Activated naive CD4-positive, alpha-beta T cell treated with anti-CD3 and anti-CD28 coated beads for 36 hours (primary cell): ENCODE measurements around the gene SPSB1. TPM values are rescaled to one million over a fixed set of nuclear protein-coding genes. Genes with fewer than 3 reads are reported as not detected.

Experiments used
- CTCF ChIA-PET: fragments of 350-600 bp; sonication (Branson Sonifier 250); formaldehyde crosslinking; loops from one replicate; lab custom pipeline; 2021; ENCODE audit warnings: antibody characterized with exemption; lab: Charles Lee
- DNase-seq: peaks from one replicate; pipeline ENCODE4 v3.0.0-alpha.2; 2020
- H3K27ac Mint-ChIP-seq: one replicate; pipeline ENCODE4 v1.8.0; 2021; ENCODE audit warnings: mild to moderate bottlenecking, mixed read lengths
- H3K27me3 Mint-ChIP-seq: one replicate; pipeline ENCODE4 v1.8.0; 2021; ENCODE audit warnings: low read depth, mixed read lengths
- H3K36me3 Mint-ChIP-seq: one replicate; pipeline ENCODE4 v1.8.0; 2021; ENCODE audit warnings: low read depth, mixed read lengths
- H3K4me1 Mint-ChIP-seq: one replicate; pipeline ENCODE4 v1.8.0; 2021; ENCODE audit warnings: low read depth, mixed read lengths
- H3K4me3 Mint-ChIP-seq: one replicate; pipeline ENCODE4 v1.8.0; 2021; ENCODE audit warnings: mild to moderate bottlenecking, moderate library complexity, mixed read lengths
- H3K9me3 Mint-ChIP-seq: one replicate; pipeline ENCODE4 v1.8.0; 2021; ENCODE audit warnings: mixed read lengths
- intact Hi-C: fragments of 100-400 bp; cut with micrococcal nuclease; formaldehyde crosslinking; loops from one replicate; pipeline ENCODE4 v1.15.1; 2023
- total RNA-seq, 2 experiments: library from RNA; stranded (reverse); gene quantifications; one replicate each; pipeline ENCODE4 v1.2.3, GENCODE V29; 2021

Gene SPSB1
- total RNA-seq, 2 experiments from 2014 or later = 4.8 to 5.0 TPM

DNA sequence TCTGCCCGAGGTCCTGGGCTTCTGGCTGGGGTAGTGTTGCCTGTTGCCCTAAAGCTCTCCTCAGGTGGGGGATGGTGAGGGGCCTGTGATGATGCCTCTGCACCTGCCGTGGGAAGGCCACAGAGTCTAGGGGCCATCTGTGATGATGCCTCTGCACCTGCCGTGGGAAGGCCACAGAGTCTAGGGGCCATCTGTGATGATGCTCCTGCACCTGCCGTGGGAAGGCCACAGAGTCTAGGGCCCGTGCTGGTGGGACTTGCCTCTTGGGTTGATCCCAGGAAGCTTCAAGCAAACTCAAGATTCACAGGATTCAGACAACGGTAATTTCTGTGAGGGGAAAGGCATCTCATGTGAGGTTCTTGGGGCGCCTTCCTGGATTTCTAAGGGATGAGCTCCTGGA lies 17.3 kb downstream of the SPSB1 start:
- H3K4me1 Mint-ChIP-seq = peaks cover 8% of the 10 kb centered on the region
- no peak overlapping the region for H3K27ac Mint-ChIP-seq
- H3K36me3 Mint-ChIP-seq = no peaks in the 10 kb centered on the region
- no peak overlapping the region for H3K4me3 Mint-ChIP-seq
- DNase-seq = no peak
- no peaks in the 10 kb centered on the region for H3K27me3 Mint-ChIP-seq
- H3K9me3 Mint-ChIP-seq = no peaks in the 10 kb centered on the region
- intact Hi-C loops = no loop called here
- CTCF ChIA-PET = interaction anchor here (0.6 kb wide), 1 partner anchor 517 kb away, joined by 3 read pairs; no protein-coding TSS in a partner anchor

DNA sequence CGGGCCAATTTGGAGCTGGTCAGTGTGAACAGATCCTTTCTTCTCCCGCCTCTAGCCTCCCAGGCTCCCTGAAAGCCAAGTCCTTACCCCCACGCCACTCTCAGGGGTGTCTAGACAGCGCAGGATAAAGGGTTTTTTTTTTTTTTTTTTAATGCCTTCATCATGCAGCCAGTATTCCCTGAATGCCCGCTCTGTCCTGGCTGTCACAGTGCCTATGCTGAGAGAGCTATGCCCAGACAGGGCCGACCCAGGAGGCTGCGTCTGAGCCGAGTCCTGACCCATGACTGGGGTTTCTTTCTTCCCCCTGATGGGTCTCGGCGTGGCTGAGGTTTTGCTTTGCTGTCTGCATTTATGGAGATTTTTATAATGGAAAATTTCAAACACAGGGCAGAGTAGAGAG lies 18.3 kb downstream of the SPSB1 start:
- intact Hi-C loops = no loop called here
- CTCF ChIA-PET = interaction anchor here (0.6 kb wide), 1 partner anchor 141 kb away, joined by 4 read pairs; no protein-coding TSS in a partner anchor

DNA sequence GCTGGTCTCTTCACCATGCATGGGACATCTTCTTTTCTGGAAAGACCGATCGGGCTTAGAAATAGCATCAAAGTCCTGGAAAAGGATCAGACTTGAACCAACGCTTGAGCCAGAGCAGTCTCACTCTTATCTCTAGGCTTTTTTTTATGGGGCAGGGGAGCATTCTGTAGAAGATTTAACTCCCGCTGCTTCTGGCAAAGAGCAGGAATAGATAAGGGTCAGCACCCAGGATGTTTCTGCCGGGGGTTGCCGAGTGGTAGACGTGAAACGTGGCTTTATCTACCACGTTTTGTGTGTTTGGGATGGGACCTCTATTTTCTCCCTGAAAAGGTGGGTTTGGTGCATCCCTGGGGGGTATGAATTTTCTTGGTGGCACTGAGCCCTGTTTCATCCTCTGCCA lies 18.8 kb downstream of the SPSB1 start:
- no peaks in the 10 kb centered on the region for H3K27me3 Mint-ChIP-seq
- intact Hi-C loops = no loop called here
- DNase-seq = no peak
- CTCF ChIA-PET = no interaction called here
- H3K9me3 Mint-ChIP-seq = no peaks in the 10 kb centered on the region
- H3K4me3 Mint-ChIP-seq = no peak overlapping the region
- H3K27ac Mint-ChIP-seq = no peak overlapping the region
- no peaks in the 10 kb centered on the region for H3K36me3 Mint-ChIP-seq
- peaks cover 22% of the 10 kb centered on the region for H3K4me1 Mint-ChIP-seq

More for the DNA sequence above, 18.3 kb downstream of the SPSB1 start:
- Mint-ChIP-seq H3K27me3 (no peaks in the 10 kb centered on the region), H3K4me1 (peaks cover 19% of the 10 kb centered on the region), H3K4me3 (no peak overlapping the region), H3K9me3 (no peaks in the 10 kb centered on the region), H3K36me3 (no peaks in the 10 kb centered on the region), H3K27ac (no peak overlapping the region)
- no peak for DNase-seq

DNA sequence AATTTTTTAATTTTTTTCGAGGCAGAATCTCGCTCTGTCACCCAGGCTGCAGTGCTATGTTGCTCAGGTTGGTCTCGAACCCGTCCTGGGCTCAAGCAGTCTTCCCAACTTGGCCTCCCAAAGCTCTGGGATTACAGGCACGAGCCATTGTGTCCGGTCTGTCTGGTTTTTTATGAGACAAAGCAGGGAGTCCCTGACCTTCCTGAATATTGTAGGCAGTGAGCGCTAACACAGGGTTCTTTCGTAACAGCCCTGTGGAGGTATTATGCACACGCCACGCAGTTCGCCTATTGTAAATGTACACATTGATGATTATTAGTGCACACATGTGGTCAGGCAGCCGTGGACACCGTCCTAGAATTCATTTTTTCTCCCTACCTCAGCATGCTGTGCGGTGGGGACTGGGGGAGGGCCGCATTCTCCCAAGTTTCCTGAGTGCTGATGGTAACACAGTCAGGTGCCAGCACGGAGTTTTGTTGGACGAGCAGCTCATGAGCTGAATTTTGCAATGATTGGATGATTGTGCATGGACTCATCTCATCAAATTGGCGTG lies 19.6 kb downstream of the SPSB1 start:
- intact Hi-C loops = no loop called here
- Mint-ChIP-seq H3K4me1 (peaks cover 28% of the 10 kb centered on the region), H3K36me3 (no peaks in the 10 kb centered on the region), H3K4me3 (no peak overlapping the region), H3K27ac (no peak overlapping the region), H3K27me3 (no peaks in the 10 kb centered on the region), H3K9me3 (no peaks in the 10 kb centered on the region)
- CTCF ChIA-PET = no interaction called here
- DNase-seq = no peak

DNA sequence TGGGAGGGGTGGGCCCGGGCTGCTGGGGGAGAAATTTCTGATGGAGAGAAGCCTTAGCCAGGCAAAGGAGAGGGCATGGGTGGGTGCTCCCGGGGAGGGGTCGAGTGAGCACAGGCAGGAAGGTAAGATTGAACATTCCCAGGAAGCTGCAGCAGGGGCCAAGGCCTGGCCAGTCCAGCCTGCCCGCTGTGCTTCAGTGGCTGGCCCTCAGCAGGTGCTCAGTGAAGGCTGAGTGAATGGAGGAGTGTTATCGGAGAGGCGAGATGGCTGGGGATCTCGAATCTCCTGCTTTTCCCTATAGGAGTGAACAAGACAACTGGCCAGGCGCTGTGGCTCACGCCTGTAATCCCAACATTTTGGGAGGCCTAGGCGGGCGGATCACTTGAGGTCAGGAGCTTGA lies 20.9 kb downstream of the SPSB1 start:
- Mint-ChIP-seq H3K9me3 (no peaks in the 10 kb centered on the region), H3K4me3 (no peak overlapping the region), H3K4me1 (peaks cover 39% of the 10 kb centered on the region), H3K27me3 (no peaks in the 10 kb centered on the region), H3K27ac (no peak overlapping the region), H3K36me3 (no peaks in the 10 kb centered on the region)
- intact Hi-C loops = no loop called here
- CTCF ChIA-PET = interaction anchor here (0.8 kb wide), 1 partner anchor 47 kb away, joined by 3 read pairs; no protein-coding TSS in a partner anchor
- DNase-seq = no peak

DNA sequence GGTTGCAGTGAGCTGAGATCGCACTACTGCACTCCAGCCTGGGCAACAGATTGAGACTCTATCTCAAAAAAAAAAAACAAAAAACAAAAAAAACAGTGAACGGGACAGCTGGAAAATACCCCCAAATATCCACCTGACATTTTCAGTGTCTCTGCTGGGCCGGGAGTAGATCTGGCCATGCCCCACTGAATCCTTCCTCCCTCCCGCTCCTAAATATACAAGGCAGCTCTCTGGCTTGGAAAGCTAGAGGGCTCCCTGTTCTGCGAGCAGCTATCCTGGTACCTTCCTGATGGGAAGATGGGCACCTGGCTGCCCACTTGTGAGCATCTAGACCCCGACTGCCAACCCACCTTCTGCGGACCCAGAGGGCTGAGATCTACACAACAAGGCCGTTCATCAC lies 21.4 kb downstream of the SPSB1 start:
- H3K4me1 Mint-ChIP-seq = peaks cover 39% of the 10 kb centered on the region
- intact Hi-C loops = no loop called here
- H3K27me3 Mint-ChIP-seq = no peaks in the 10 kb centered on the region
- no peak overlapping the region for H3K4me3 Mint-ChIP-seq
- CTCF ChIA-PET = interaction anchor here (0.6 to 0.8 kb wide), 2 partner anchors 23 to 47 kb away, joined by 3 read pairs; no protein-coding TSS in a partner anchor
- no peaks in the 10 kb centered on the region for H3K36me3 Mint-ChIP-seq
- H3K27ac Mint-ChIP-seq = no peak overlapping the region
- H3K9me3 Mint-ChIP-seq = no peaks in the 10 kb centered on the region
- DNase-seq = no peak

DNA sequence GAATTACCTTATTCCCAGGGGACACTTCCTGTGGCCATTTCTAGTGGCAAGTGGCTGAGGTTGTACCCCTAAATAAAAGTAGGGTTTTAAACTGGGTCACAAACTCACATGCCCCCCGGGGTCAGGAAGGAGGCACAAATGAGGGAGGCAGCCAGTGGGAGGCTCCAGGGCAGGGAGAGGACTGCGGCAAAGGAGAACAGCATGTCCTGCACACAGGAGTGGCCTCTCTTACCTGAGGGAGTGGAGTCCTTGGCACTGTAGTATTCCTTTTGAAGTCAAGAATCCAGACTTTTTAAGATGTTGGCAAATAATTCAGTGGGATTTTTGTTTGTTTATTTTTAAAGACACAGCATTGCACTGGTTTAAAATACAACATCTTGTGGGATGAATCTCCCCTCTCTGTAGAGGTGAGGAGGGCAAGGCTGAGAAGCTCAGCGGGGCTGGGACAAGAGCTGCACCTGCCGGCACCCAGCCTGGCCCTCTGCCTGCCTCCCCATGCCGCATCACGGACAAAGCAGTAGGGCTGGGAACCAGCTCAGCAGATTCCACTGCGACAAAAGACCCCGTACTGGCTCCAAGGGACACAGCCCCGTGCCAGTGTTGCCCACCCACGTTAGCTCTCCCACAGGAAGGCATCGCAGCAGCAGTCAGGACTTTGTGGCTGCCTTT lies 22.2 kb downstream of the SPSB1 start:
- no peaks in the 10 kb centered on the region for H3K9me3 Mint-ChIP-seq
- no peak for DNase-seq
- peaks cover 39% of the 10 kb centered on the region for H3K4me1 Mint-ChIP-seq
- H3K36me3 Mint-ChIP-seq = no peaks in the 10 kb centered on the region
- H3K4me3 Mint-ChIP-seq = no peak overlapping the region
- intact Hi-C loops = loop anchor here (1.0 kb wide), 3 partner anchors 21 to 111 kb away; no protein-coding TSS in a partner anchor
- H3K27me3 Mint-ChIP-seq = no peaks in the 10 kb centered on the region
- CTCF ChIA-PET = interaction anchor here (0.5 to 0.6 kb wide), 2 partner anchors 24 to 26 kb away, joined by 3 read pairs; no protein-coding TSS in a partner anchor
- H3K27ac Mint-ChIP-seq = peak overlapping the region; percentile 83

DNA sequence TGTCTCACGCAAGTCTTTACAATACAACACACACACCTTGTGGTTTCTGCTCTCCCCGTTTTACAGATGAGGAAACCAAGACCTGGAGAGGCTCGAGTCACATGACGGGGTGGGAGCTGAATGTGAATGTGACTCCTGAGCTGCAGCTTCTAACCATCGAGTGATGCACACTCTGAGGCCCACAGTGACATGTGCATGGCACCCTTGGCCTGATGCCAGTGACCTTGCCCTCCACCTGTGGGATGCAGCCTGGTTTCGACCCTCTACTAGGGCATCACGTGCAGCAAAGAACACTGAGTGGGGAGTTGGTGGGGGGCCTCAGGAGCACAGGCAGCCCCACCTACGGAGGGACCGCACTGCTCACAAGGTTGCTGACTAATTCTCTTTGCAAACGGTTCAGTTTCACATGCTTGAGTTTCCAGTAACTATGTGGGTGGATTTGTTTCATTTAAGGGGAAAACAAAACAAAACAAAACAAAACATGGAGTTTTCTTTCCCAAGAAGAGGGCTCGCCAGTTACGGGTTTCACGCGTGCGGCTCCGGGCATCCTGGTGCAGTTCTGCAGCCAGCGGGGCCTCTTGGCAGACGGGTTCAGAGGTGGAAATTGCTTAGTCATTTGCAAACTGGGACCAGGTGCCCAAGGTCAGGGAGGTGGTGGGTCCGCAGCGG lies 22.9 kb downstream of the SPSB1 start:
- H3K36me3 Mint-ChIP-seq = no peaks in the 10 kb centered on the region
- CTCF ChIA-PET = interaction anchor here (0.5 kb wide), 1 partner anchor 27 kb away, joined by 3 read pairs; no protein-coding TSS in a partner anchor
- peak overlapping the region; percentile 30 for H3K4me3 Mint-ChIP-seq
- H3K9me3 Mint-ChIP-seq = no peaks in the 10 kb centered on the region
- peak; percentile 79 for DNase-seq
- intact Hi-C loops = loop anchor here (1.0 kb wide), 3 partner anchors 21 to 111 kb away; no protein-coding TSS in a partner anchor
- H3K4me1 Mint-ChIP-seq = peaks cover 39% of the 10 kb centered on the region
- peak overlapping the region; percentile 83 for H3K27ac Mint-ChIP-seq
- H3K27me3 Mint-ChIP-seq = no peaks in the 10 kb centered on the region

DNA sequence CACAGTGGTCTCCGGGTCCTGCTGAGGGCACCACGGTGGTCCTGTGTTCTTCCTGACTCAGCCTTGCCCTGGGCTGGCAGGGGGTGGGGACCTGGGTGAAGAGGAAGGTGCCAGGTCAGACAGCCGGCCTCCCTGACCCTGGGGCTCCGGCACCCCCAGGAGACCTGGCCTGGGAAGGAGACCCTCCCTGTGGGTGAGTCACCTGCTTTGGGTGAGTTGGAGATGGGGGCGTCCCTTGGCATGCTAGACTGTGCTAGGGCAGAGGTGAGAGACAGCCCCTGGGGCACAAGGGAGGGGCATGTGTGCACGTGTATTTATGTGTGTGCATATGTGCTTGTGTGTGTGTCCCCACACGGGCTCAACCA lies 23.4 kb downstream of the SPSB1 start:
- H3K36me3 Mint-ChIP-seq = no peaks in the 10 kb centered on the region
- no peak overlapping the region for H3K4me3 Mint-ChIP-seq
- peaks cover 39% of the 10 kb centered on the region for H3K4me1 Mint-ChIP-seq
- intact Hi-C loops = no loop called here
- peak overlapping the region; percentile 83 for H3K27ac Mint-ChIP-seq
- CTCF ChIA-PET = no interaction called here
- H3K9me3 Mint-ChIP-seq = no peaks in the 10 kb centered on the region
- no peaks in the 10 kb centered on the region for H3K27me3 Mint-ChIP-seq
- peak; percentile 55 for DNase-seq

DNA sequence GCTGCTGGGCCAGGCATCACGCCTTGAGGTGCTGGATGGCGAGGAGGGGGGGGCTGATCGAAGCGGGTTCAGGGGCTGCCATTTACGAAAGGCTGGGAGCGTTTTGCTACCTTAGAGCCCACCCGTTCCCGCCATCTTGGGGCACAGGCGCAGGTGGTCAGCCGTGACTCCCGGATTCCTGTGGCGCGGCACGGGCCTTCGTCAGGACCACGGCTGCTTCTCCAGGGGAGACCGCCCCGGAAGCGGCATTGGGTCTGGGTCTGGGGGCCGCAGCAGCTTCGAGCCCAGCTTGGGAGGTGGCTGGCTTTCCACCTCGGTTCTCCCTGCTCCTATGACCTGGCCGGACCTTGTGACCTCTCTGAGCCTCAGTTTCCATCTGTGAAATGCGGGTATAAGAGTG lies 23.8 kb downstream of the SPSB1 start:
- CTCF ChIA-PET = no interaction called here
- H3K9me3 Mint-ChIP-seq = no peaks in the 10 kb centered on the region
- no peaks in the 10 kb centered on the region for H3K36me3 Mint-ChIP-seq
- no peak overlapping the region for H3K27ac Mint-ChIP-seq
- DNase-seq = no peak
- peaks cover 39% of the 10 kb centered on the region for H3K4me1 Mint-ChIP-seq
- H3K27me3 Mint-ChIP-seq = no peaks in the 10 kb centered on the region
- intact Hi-C loops = no loop called here
- no peak overlapping the region for H3K4me3 Mint-ChIP-seq

DNA sequence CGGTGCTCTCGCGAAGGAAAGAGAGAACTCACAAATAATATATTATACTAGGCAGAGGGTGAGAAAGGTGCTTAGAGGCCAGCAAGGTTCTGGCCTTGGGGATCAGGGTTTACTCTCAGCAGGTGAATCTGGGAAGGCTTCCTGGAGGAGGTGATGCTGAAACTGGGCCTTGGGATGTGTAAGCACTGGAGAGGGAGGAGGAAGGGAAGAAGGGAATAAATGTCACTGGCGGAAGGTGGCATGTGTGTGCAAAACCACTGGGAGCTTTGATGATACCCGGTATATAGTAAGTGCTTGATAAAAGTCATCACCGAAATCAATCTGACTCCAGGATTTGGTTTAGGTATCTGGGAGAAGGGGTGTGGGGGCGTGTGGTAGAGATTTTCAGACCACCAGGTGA lies 24.4 kb downstream of the SPSB1 start:
- Mint-ChIP-seq H3K9me3 (no peaks in the 10 kb centered on the region), H3K4me1 (peaks cover 39% of the 10 kb centered on the region), H3K4me3 (no peak overlapping the region), H3K27ac (peak overlapping the region; percentile 1), H3K27me3 (no peaks in the 10 kb centered on the region), H3K36me3 (no peaks in the 10 kb centered on the region)
- intact Hi-C loops = no loop called here
- CTCF ChIA-PET = interaction anchor here (0.9 to 1.2 kb wide), 4 partner anchors 32 to 179 kb away, joined by 3 to 4 read pairs (median 4); no protein-coding TSS in a partner anchor
- no peak for DNase-seq

DNA sequence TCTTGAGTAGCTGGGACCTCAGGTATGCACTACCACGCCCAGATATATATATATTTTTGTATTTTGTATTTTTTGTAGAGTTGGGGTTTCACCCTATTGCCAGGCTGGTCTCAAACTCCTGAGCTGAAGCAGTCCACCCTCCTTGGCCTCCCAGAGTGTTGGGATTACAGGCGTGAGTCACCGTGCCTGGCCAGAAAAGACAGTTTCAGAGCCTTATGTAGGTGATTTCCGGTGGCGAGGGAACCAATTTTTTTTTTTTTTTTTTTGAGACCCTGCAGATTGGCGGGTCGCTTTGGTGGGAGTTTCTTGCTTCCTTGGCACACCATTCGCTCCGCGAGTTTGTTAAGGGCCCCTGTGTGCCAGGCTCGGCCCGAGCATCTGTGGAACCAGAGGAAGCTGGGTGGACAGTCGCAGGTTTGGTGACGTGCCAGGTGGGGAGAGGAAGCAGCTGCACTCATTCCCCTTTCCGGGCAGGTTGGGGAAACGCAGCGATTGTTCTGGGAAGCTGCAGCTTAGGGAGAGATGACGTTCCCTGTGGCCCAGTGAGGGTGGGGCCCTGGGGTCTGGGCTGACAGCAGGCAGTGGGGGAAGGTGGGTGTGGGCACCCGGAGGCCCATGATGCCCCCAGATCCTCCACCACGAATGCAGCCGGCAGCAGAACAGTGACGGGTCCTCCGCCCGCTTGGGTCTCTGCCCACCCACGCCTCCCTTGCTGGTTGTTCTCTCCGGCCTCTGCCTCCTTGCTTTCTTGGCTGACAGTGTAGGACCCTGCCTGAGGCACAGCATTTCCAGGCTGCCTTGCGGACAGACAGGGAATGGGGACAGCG lies 25.1 kb downstream of the SPSB1 start:
- CTCF ChIA-PET = interaction anchor here (0.7 to 1.2 kb wide), 6 partner anchors 28 to 201 kb away, joined by 3 to 4 read pairs (median 4); no protein-coding TSS in a partner anchor
- H3K27ac Mint-ChIP-seq = no peak overlapping the region
- no peaks in the 10 kb centered on the region for H3K9me3 Mint-ChIP-seq
- H3K36me3 Mint-ChIP-seq = no peaks in the 10 kb centered on the region
- intact Hi-C loops = no loop called here
- peaks cover 39% of the 10 kb centered on the region for H3K4me1 Mint-ChIP-seq
- peak; percentile 51 for DNase-seq
- H3K4me3 Mint-ChIP-seq = no peak overlapping the region
- no peaks in the 10 kb centered on the region for H3K27me3 Mint-ChIP-seq
